GM19351 (cell line): ENCODE measurements around the gene SIGLEC12.
"Not testable (repeated sequence)": the region's sequence is repeated elsewhere in the genome, so short reads cannot be mapped to it uniquely, and the experiment has no call there.

Experiments
- ATAC-seq: cut with Tn5 transposase; IDR thresholded peaks from one replicate; pipeline ENCODE4 v1.9.1; 2021; ENCODE audit warnings: mild to moderate bottlenecking, moderate library complexity; ENCODE audit not compliant: unreplicated experiment

Gene SIGLEC12

DNA sequence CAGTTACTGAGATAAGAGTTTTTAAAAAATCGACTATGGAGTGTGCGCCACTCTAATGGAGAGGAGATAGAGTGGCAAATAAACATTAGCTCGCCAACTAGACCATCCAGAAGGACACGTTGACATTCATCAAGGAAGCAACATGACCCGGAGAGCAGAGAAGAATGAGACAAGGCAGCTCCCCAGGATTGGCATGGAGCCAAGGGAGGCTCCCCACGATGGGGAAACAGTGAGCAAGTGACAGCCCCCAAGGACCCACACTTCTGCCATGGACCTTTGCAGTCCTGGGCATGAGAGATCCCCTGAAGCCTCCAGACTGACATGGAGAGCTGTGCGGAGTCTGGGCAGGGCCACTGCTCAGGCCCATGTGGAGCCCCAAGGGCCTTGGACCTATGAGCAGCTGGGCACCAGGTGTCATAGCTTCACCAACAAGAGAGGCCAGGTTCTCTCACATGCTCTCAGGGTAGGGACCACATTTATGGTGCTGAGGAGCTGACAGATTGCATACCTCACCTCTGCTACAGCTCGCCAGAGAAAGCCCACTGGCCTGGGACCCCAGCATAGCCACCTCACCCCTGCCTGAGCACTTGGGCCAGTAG, 23.2 kb upstream of the SIGLEC12 start:
- ATAC-seq: no peak

DNA sequence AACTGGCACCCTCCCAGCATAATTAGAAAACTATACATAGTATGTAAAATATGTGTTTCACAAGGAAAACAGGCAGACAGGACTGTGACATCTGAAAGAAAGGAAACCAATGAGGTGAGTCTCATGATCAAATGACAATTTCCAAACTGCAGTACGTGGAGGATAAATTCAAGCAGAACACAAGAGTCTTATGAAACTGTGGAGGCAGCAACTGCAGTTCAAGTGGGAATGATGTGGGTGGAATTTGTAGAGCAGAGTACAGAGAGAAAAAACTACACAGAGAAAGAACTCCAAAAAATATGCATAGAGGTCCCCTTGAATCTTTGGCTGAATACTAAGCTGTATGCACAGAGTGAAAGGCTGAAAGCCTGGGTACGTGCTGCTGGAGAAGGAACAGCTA, 20.2 kb upstream of the SIGLEC12 start:
- ATAC-seq: no peak

DNA sequence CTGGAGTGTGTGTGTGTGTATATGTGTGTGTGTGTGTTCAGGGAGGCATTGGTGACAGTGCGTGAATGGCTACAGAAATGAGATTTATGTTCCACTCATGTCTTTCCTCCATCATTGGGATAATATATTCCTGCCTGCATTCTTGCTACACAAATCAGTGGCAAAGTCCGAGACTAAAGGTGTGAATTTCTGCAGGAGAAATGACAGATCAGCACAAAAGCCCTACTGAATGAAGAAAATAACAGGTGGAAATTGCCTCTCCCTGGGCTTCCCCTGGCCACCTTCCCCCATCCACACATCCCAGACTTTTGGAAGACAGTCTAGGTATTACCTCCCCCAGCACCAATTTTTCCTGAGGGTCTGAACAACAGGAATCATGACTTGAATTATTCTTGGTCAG, 19.8 kb upstream of the SIGLEC12 start:
- ATAC-seq: no peak

DNA sequence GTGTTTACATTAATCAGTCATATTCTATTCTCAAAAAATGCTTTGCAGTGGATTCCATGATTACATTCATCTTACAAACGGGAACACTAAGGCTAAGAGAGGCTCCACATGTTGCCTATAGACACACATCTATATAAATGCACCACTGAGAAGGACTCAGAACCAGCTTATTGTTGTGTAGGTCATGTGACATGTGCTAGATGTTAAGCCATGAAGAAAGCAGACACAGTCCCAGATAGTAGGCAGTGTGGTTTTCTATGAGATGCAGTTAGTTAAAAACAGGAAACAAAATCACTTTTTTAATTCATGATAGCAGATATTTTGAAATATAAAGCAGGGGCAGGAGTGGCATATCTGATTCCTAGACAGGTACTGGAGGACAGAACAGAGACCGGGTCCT, 19.1 kb upstream of the SIGLEC12 start:
- ATAC-seq: no peak

DNA sequence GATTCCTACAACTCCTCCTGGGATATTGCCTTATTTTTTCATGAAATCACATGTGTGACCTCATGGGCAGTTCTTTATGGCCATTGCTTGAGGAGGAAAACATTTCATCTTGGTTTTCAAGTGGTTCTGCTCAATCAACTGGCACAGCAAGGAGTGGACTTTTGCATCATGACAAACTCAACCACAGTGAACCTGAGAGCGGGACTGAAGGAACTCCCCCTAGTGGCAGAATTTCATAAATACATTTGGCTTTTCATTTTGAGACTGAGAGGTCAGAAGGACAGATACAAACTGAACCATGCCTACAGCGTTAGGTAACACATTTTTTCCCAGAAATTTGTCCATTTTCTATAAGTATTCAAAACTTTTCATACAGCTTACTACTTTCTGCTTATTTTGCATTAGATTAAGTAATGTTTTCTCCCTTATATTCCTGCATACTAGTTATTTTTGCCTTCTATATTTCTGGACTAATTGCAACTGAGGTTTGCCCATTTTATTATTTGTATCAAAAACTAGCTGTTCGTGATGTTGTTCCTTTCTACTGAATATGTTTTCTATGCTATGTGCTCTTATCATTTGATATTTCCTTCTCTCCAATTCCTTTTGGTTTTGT, 13.4 kb upstream of the SIGLEC12 start:
- ATAC-seq: no peak

DNA sequence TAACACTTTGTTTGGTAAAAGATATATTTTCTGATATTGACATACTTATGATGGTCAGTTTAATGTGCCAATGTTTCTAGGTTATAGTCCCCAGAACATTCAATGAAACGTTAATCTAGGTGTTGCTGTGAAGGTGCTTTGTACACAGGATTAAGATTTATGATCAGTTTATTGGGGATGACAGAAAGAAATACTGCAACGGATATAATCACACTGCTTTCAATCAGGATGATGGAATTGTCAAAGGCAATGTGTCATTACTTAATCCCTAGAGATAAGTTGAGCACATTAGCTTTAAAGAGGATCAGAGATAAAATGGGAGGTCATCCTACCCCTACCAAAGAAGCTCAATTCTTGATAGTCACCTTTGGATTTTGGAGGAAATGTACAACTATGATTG, 12.4 kb upstream of the SIGLEC12 start:
- no peak for ATAC-seq

DNA sequence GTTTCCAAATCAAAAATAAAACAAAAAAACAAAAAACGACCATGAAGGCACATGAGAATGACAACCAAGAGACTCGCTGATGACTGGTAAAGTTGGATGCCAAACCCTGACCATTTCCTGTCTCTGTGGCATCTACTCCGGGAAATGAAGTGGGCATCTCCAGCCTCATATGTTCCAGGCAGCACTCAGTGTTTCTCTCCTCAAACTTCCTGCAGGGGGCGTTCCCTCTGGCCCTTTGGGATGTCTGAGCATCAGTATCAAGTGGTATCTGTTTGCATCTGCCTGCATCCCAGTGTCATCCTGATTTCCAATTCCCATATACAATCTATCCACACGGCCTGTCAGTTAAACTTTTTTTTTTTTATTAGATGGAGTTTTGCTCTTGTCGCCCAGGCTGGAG, 9.8 kb upstream of the SIGLEC12 start:
- no peak for ATAC-seq

DNA sequence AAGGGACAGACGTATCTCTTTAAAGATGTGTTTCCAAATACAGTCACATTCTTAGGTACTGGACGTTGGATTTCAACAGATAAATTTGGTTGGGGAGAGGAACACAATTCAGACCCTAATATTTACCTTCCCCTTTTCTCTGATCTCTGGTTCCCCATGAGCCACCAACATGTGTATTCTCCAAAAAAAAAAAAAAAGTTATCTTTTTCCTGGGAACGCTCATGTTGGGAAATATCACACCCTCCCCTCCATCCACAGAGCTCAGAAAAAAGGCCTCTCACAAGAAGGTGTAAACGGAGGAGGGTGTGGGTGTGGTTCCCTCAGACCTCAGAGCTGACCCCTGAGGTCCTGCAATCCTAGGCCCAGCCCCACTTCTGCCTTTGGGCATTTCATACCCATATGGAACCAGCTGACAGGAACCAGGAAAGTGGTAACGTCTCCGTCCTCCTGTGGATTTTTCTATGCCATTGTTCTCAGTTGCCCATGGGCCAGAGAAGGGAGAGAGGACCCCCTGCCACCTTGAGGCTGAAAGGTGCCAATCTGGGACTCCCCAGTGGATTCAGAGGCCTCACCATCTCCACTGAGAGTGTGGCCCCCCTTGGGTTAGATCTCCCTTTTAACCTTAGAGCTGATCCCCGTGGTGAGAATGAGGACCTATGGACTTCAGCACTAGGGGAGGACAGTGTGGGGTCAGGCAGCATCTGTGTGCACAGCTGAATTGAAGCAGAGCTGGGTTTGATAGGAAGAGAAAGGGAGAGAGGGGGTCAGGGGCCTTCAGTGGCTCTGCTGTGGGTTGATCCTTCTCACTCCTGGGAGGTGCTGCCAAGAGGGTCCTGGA, 8.4 kb upstream of the SIGLEC12 start:
- no peak for ATAC-seq

DNA sequence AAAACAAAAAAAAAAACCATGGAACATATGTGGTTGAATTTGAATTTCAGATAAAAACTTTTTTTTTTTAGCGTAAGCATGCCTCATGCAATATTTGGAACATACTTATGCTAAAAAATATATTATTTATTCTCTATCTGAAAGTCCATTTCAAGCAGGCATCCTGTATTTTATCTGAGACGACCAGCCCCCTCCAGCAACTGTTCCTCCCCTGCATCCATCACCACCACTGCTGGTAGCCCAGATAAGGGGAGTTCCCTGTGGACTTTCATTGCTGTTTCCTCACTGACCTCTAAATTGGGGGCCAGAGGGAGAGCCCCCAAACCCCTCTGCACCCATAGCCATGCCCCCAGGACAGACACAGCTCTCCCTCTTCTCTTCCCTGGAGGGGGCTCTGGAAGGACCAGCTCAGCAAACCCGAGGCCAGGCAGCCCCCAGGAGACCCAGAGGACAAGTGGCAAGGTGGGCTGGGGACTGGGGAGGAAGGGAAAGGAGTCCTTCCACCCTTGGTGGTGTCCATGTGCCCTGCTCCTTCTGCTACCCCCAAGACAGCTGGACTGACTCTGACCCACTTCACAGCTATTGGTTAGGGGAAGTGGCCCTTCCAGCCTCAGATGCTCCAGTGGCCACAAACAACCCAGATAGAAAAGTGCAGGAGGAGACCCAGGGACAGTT, 6.6 kb upstream of the SIGLEC12 start:
- ATAC-seq: no peak

DNA sequence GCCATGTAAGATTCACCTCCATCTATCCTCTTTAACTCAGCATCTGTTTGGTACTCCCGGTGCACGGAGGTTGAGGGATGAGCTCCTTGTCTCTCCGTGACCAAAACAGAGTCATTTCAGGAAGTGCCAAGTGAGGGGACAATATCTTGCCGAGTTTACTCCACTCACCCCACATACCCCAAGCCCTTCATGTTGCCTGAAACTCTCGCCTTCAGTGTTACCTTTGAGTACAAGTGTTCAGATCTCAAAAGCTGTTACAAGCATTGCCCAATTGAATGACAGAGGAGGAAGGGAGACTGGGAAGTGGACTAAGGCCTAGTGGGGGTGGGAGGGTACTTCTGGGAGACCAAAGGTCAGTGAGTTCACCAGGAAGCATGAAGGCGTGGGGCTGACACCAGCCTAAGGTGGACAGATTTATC, 6.0 kb upstream of the SIGLEC12 start:
- no peak for ATAC-seq

DNA sequence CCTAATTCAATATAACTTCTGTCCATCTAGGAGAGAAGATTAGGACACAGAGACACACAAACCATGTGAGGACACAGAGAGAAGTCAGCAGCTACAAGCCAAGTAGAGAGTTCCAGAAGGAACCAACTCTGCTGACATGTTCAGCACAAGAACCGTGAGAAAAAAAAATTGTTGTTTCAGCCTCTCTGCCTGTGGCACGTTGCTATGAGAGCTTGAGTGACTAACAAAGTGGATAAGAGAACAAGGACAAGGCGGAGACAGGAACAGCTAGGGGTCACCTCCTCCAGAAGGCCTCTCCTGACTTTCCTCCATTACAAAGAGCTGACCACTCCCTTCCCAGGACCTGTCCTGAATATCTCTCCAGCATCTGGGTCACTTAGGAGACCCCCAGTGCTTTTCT, 5.6 kb upstream of the SIGLEC12 start:
- ATAC-seq: no peak

DNA sequence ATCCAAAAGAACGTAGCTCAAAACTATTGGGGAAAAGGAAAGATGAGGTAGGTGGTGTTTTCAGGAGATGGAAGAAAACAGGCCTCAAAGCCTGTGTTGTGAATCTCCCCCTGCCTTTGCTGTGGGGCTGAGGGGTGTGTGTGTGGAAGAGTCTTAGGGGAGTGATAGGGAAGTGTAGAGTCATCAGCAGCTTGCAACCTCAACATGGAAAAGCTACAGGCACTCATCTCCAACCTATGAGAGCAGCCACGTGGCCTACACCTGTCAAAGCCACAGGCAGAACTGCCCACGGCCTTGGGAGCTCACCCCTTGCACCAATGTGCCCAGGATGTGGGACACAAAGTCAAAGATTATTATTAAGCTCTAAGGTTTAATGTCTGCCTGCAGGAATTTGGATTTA, 4.3 kb upstream of the SIGLEC12 start:
- ATAC-seq: no peak

DNA sequence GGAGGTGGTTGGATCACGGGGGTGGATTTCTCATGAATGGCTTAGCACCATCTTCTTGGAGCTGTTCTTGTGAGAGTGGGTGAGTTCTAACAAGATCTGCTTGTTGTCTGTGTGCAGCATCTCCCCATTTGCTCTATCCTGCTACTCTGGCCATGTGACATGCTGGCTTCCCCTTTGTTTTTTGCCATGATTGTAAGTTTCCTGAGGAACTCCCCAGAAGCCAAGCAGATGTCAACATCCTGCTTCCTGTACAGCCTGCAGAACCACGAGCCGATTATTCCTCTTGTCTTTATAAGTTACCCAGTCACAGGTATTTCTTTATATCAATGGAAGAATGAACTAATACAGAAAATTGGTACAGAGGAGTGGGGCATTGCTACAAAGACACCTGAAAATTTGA, 2.3 kb upstream of the SIGLEC12 start:
- no peak for ATAC-seq

DNA sequence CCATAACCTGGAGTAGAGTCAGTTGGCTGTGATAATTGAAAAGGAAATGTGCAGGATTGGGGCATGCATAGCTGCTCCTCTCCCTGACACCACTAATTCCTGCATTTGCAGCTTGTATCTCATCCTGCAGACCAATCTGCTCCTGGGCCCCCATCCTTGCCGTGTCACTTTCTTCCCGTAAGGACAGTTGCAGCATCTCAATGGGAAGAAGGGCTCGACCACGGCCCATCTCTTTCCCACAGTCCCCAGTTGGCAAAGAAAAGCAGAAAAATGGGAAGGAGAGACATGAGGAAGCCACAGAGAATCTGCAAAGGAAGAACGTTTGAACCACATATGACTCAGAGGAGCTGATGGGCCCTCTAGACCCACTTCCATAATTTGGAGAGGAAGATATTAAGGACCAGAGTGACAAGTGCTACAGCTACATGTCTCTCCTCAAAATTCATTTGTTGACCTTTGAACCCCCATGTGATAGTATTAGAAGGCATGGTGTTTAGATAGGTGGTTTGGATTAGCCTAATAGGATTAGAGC, 1.8 kb upstream of the SIGLEC12 start:
- ATAC-seq: no peak

DNA sequence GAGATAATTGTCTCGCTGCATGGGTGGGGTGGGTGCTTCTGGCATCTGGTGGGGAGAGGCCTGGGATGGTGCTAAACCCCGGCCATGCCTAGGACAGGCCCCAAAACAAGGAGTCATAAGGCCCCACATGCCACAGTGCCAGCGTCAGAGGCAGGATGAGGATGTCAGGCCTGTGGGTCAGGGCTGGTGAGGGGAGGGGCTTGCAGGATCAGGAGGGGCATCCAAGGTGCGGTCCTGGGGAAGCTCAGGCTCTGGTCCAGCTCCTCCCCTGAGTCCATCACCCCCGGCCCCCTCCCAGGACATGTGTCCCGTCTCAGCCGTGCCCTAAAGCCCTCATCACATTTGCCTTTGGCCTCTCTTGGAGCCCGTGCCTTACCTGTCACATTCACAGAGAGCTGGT, 669 bp downstream of the SIGLEC12 start:
- ATAC-seq: not testable (repeated sequence)

DNA sequence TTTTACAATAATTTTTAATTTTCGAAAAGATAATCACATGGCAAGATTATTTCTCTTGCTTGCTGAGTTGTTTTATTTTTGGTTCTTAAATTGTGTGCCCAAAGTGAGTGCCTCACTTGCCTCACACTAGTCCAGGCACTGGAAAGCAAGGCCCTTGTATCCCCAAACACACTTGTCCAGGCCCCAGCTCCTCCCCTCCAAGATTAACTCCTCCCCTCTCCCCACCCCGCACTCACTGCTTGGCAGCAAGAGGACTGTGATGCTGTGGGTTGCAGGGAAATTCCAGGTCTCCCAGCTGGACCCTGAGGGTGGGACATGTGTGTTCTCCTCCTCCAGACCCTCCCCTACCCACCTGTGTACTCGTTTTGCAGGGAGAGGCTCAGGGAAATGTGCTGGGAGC, 3.9 kb downstream of the SIGLEC12 start:
- no peak for ATAC-seq

DNA sequence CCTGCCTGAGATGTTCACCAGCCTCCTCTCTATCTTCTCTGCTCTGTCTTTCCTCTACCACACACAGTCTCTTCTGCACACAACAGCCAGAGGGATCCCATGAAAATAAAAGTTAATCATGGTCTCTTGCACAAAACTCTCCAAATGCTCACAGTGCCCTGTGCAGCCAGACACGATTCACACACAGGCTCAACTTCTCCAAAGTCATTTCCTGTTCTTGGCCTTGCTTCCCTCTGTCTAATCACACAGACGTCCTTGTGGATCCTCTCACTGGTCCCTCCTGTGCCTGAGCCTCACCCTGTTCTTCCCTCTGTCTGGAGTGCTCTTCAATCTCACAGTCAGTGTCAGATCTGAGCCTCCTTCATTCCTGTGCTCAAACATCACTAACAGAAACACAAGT, 7.8 kb downstream of the SIGLEC12 start:
- ATAC-seq: no peak

DNA sequence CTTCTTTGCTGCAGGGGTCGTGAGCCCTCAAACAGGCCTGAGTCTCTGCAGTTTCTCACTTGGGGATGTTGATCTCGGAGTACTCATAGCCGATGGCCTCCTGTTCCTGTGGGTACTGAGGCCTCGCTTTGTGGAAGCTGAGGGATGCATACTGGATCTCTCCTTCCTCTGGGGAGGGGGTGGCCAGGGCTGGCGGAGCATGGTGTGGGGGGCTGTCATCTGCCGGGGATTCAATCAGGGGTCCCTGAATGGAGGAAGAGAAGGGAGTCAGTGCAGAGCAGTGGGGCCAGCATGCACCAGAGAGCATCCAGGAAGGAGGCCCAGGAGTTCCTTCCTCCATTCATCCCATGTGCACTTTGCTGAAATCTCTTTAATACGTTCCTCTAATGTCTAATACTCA, 10.0 kb downstream of the SIGLEC12 start:
- no peak for ATAC-seq

DNA sequence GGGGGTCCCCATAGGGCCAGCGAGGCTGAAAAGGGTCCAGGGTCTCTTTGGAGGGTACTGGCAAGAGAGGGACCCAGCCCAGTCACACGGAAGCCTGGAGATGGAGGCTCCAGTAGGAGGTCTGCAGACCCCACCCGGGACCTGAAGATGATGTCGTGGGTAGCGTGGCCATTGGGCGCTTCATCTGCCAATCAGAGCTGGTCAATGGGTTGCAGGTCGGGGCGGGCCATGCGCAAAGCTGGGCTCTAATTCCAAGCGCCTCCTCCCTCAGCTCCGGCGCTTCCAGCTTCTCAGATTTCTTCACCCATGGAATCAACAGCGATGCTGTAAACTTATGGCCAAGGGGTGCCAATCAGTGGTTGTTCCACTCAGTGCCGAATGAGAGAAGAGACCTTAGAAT, 10.9 kb downstream of the SIGLEC12 start:
- ATAC-seq: no peak

DNA sequence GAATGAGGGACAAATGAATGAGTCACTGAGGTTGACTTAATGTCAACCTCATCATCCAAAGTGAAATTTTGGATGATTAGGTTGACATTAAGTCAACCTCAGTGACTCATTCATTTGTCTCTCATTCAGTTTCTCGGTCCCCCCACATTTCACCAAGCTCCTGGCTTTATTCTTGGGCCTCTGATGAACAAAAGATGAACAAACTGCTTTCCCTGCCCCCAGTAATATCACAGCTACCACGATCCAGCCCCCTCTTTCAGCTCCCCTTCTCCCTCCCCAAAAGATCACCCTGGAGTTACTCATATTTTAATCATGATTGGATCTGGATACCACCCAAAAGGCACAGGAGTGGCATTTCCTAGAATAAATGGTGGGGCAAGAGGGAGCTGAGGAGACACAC, 12.5 kb downstream of the SIGLEC12 start:
- no peak for ATAC-seq

DNA sequence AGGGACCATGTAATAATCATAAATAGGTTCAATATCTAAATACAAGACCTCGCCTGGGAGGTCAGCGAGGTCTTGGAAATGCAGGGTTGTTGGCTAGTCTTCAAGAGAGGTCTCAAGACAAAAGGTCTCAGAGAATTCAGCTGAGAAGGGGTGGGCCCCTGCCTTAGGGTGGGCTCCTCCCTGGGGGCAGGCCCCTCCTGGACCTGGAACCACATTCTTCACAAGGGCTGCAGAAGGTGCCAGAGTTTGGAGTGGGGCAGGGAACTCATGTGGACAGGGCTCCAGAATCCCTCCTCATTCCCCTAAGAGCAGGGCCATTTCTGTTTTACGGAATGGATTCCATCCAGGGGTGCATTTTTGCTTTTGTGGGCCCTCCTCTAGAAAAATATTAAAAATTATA, 13.1 kb downstream of the SIGLEC12 start:
- ATAC-seq: no peak
